PC-3 (cell line): ENCODE measurements around the gene STAG3. TPM values are rescaled to one million over a fixed set of nuclear protein-coding genes. Genes with fewer than 3 reads are reported as not detected.

ENCODE experiments used
- ATAC-seq: fragments of 200-7000 bp; cut with Tn5 transposase; 2 replicates; pipeline ENCODE4 v1.9.1; 2020; ENCODE audit warnings: mild to moderate bottlenecking, moderate library complexity
- BruUV-seq: library from RNA; stranded (reverse); fragments of 400-500 nt; replicated peaks from 2 replicates; lab custom pipeline; 2021; lab: Mats Ljungman, UMichigan
- CTCF ChIA-PET: fragments of 300-600 bp; sonication (Branson Sonifier 250); formaldehyde crosslinking; loops from one replicate; lab custom pipeline; 2022; ENCODE audit warnings: antibody characterized with exemption; lab: Charles Lee
- POLR2A ChIA-PET: fragments of 300-600 bp; sonication (Branson Sonifier 250); formaldehyde crosslinking; loops from one replicate; lab custom pipeline; 2022; ENCODE audit warnings: antibody characterized with exemption; ENCODE audit not compliant: unreplicated experiment; lab: Charles Lee
- DNase-seq: peaks from one replicate; pipeline ENCODE4 v3.0.0-alpha.2; 2015
- H2AFZ ChIP-seq: fragments of 300-600 bp; sonication (generic); 2 replicates; pipeline ENCODE4 v1.6.0; 2016; ENCODE audit warnings: antibody characterized with exemption, low read length
- H3F3A ChIP-seq: fragments of 300-600 bp; sonication (generic); one replicate; pipeline ENCODE4 v1.6.0; 2017; ENCODE audit warnings: antibody characterized with exemption, low read length, control low read depth, mild to moderate bottlenecking; ENCODE audit not compliant: unreplicated experiment
- H3K27ac ChIP-seq: fragments of 300-600 bp; sonication (generic); 2 replicates; pipeline ENCODE4 v1.5.1; 2016; ENCODE audit warnings: mild to moderate bottlenecking, low read length
- H3K27me3 ChIP-seq: fragments of 300-600 bp; sonication (generic); 2 replicates; pipeline ENCODE4 v1.6.1; 2016; ENCODE audit warnings: low read length, mixed read lengths
- H3K36me3 ChIP-seq: fragments of 300-600 bp; sonication (generic); 2 replicates; pipeline ENCODE4 v1.6.1; 2016; ENCODE audit warnings: low read depth, mixed run types, low read length, mixed read lengths
- H3K4me1 ChIP-seq: fragments of 300-600 bp; sonication (generic); 2 replicates; pipeline ENCODE4 v1.5.1; 2016; ENCODE audit warnings: low read length; ENCODE audit not compliant: insufficient read depth
- H3K4me2 ChIP-seq: fragments of 300-600 bp; sonication (generic); 2 replicates; pipeline ENCODE4 v1.6.0; 2016; ENCODE audit warnings: low read length
- H3K4me3 ChIP-seq: fragments of 300-600 bp; sonication (generic); 2 replicates; pipeline ENCODE4 v1.5.1; 2016; ENCODE audit warnings: mild to moderate bottlenecking, low read length, mixed read lengths
- H3K79me2 ChIP-seq: fragments of 300-600 bp; sonication (generic); 2 replicates; pipeline ENCODE4 v1.6.1; 2017; ENCODE audit warnings: low read length, mixed read lengths
- H3K9ac ChIP-seq: fragments of 300-600 bp; sonication (generic); 2 replicates; pipeline ENCODE4 v1.6.0; 2016; ENCODE audit warnings: mild to moderate bottlenecking, low read length
- H3K9me2 ChIP-seq: fragments of 300-600 bp; sonication (generic); replicated peaks from 2 replicates; pipeline ENCODE4 v1.6.1; 2016; ENCODE audit warnings: mixed run types, low read length, mixed read lengths
- H3K9me3 ChIP-seq: fragments of 300-600 bp; sonication (generic); 2 replicates; pipeline ENCODE4 v1.6.1; 2016; ENCODE audit warnings: low read length, mixed read lengths
- H4K20me1 ChIP-seq: fragments of 300-600 bp; sonication (generic); 2 replicates; pipeline ENCODE4 v1.6.1; 2016; ENCODE audit warnings: low read length, mixed read lengths
- EZH2 ChIP-seq: fragments of 300-600 bp; sonication (generic); IDR thresholded peaks from one replicate; pipeline ENCODE4 v1.6.1; 2017; ENCODE audit warnings: antibody characterized with exemption, mild to moderate bottlenecking, low read length; ENCODE audit not compliant: unreplicated experiment
- EZH2phosphoT487 ChIP-seq: fragments of 300-600 bp; sonication (generic); IDR thresholded peaks from 2 replicates; pipeline ENCODE4 v1.6.1; 2018; ENCODE audit warnings: mild to moderate bottlenecking, antibody characterized with exemption, low read length, borderline replicate concordance
- intact Hi-C: fragments of 100-400 bp; cut with micrococcal nuclease; formaldehyde crosslinking; loops from 2 replicates; pipeline ENCODE4 v1.9.0; 2023
- total RNA-seq: library from RNA; depleted of rRNA; stranded (reverse); fragments of >200 nt; gene quantifications from 2 replicates; pipeline ENCODE4 v1.2.3, GENCODE V29; 2014
- TF ChIP-seq, protein P1 (sequence below): fragments of 300-600 bp; sonication (generic); conservative IDR thresholded peaks from 2 replicates; pipeline ENCODE4 v1.5.1; 2017; ENCODE audit warnings: antibody characterized with exemption, low read depth, mild to moderate bottlenecking, low read length

Gene STAG3
- total RNA-seq, 1 experiment from 2014 or later = 0.07 TPM

DNA sequence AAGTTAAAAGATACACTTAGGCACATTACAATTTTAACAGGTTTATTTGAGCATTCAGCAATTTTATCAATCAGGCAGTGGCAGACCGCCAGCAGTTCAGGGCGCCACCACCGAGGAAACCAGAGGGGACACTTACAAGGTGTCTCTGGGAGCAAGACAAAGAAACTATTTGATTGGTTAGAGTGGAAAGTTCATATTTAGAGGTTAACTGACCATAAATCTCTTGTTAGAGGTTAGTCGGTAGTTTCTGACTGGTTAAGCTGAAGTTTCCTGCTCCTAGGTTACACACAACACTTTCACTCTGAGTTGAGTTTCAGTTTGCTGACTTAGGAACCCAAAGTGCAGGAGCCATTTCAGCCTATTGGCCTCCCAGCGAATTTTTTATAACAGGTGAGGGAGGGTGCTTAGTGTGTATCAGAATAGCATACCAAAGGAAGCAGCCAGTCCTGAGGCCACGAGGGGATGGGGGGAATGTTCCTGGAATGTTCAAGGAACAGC lies 31.2 kb downstream of the STAG3 start:
- POLR2A ChIA-PET = no interaction called here
- Histone ChIP-seq H3K27me3 (no peaks in the 10 kb centered on the region), H3K4me1 (0 out of 2 replicates have a peak, but pooled peaks cover 7% of the 10 kb centered on the region), H3K9me2 (no peaks in the 10 kb centered on the region), H3K4me2 (no peak overlapping the region), H3K9ac (no peak overlapping the region), H3K36me3 (no peaks in the 10 kb centered on the region), H3K4me3 (no peak overlapping the region), H3K27ac (no peak overlapping the region), H2AFZ (no peak overlapping the region), H4K20me1 (no peaks in the 10 kb centered on the region), H3F3A (no peaks in the 10 kb centered on the region), H3K9me3 (no peaks in the 10 kb centered on the region), H3K79me2 (no peaks in the 10 kb centered on the region)
- TF ChIP-seq, protein P1, sequence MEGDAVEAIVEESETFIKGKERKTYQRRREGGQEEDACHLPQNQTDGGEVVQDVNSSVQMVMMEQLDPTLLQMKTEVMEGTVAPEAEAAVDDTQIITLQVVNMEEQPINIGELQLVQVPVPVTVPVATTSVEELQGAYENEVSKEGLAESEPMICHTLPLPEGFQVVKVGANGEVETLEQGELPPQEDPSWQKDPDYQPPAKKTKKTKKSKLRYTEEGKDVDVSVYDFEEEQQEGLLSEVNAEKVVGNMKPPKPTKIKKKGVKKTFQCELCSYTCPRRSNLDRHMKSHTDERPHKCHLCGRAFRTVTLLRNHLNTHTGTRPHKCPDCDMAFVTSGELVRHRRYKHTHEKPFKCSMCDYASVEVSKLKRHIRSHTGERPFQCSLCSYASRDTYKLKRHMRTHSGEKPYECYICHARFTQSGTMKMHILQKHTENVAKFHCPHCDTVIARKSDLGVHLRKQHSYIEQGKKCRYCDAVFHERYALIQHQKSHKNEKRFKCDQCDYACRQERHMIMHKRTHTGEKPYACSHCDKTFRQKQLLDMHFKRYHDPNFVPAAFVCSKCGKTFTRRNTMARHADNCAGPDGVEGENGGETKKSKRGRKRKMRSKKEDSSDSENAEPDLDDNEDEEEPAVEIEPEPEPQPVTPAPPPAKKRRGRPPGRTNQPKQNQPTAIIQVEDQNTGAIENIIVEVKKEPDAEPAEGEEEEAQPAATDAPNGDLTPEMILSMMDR = no peak
- TF ChIP-seq EZH2 = no peak
- CTCF ChIA-PET = no interaction called here
- no TSS peak for BruUV-seq
- ATAC-seq (no peak), DNase-seq (no peak)
- intact Hi-C loops = no loop called here

DNA sequence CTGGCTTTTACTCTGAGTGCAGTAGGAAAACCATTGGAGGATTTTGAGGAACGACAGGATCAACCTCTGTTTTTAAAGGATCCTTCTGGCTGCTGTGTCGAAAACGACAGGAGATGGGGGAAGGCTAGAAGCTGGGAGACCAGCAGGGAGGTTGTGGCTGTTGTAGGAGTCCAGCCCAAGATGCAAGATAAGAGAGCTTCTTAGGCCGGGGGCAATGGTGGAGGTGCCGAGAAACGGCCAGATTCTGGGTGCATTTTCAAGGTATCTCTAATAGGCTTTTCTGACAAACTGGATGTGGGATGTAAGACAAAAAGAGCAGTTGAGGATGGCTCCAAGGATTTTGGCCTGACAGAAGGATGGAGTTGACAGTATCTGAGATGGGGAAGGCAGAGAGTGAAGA lies 31.8 kb downstream of the STAG3 start:
- CTCF ChIA-PET = no interaction called here
- Histone ChIP-seq H3K9me2 (no peaks in the 10 kb centered on the region), H3K4me3 (no peak overlapping the region), H3K36me3 (no peaks in the 10 kb centered on the region), H3F3A (no peaks in the 10 kb centered on the region), H3K4me2 (no peak overlapping the region), H4K20me1 (no peaks in the 10 kb centered on the region), H3K9me3 (no peaks in the 10 kb centered on the region), H3K79me2 (no peaks in the 10 kb centered on the region), H2AFZ (no peak overlapping the region), H3K27ac (no peak overlapping the region), H3K27me3 (no peaks in the 10 kb centered on the region), H3K4me1 (0 out of 2 replicates have a peak, but pooled peaks cover 7% of the 10 kb centered on the region), H3K9ac (no peak overlapping the region)
- BruUV-seq = no TSS peak
- ATAC-seq (no peak), DNase-seq (no peak)
- POLR2A ChIA-PET = no interaction called here
- TF ChIP-seq EZH2 = no peak
- TF ChIP-seq, protein P1 = no peak
- TF ChIP-seq EZH2phosphoT487 = no peak
- intact Hi-C loops = no loop called here

DNA sequence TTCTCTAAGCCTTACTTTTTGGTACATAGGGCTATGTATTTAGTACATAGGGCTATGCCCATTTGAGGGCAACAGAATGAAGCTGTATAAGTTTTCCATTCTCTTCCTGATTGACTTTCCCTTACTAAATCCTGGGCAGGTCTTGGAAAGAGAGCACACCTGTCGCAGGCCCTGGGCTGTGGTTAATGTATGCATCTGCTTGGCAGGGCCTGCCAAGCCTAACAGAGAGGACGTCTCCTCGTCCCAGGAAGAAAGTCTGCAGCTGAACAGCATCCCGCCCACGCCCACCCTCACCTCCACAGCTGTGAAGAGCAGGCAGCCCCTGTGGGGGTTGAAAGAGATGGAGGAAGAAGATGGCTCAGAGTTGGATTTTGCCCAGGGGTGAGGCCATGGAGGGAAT lies 33.1 kb downstream of the STAG3 start:
- Histone ChIP-seq H3K4me3 (no peak overlapping the region), H3K9me2 (no peaks in the 10 kb centered on the region), H3K27ac (no peak overlapping the region), H3K27me3 (no peaks in the 10 kb centered on the region), H3K4me1 (0 out of 2 replicates have a peak, but pooled peaks cover 7% of the 10 kb centered on the region), H3F3A (no peaks in the 10 kb centered on the region), H3K36me3 (no peaks in the 10 kb centered on the region), H3K9ac (no peak overlapping the region), H3K79me2 (no peaks in the 10 kb centered on the region), H2AFZ (no peak overlapping the region), H3K9me3 (no peaks in the 10 kb centered on the region), H4K20me1 (no peaks in the 10 kb centered on the region), H3K4me2 (no peak overlapping the region)
- no peak for DNase-seq
- intact Hi-C loops = no loop called here
- POLR2A ChIA-PET = interaction anchor here (0.6 kb wide), 1 partner anchor 84 kb away, joined by 3 read pairs; no protein-coding TSS in a partner anchor
- CTCF ChIA-PET = no interaction called here
- ATAC-seq = no peak
- BruUV-seq = no TSS peak
- TF ChIP-seq EZH2phosphoT487 = no peak
- TF ChIP-seq, protein P1 = no peak
- no peak for TF ChIP-seq EZH2
